ENCODE measurements around the gene GARRE1.

GARRE1 gene

DNA sequence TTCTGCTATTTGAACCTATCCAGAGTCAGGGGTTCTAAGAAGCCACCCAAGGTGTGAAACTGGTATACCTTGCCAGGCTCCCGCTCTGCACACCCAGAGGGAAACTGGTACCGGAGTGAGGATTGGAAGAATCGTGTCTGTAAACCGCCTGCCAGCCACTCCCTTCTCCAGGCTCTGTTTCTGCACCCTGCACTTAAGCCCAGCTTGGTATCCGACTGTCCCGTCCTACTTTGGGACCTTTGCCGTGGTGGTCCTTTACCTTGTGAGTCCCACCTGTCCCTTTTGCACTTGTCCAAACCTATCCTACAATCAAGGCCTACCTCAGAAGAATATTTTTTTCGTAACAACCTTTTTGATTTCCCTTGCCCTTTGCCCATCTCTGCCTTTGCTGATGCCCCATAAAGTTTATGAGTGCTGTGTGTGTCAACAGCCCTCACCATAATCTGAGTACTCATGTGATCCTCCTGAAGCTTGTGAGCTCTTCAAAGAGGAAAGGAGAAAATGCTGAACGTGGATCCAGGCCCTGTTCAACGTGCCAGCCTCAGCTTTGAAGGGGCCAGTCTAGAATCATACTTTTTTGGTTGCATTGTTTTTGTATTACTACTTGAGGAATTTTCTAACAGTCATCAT is 44.7 kb downstream of the GARRE1 start:
- no peak for DNase-seq (ENCODE audit: low spot score)

DNA sequence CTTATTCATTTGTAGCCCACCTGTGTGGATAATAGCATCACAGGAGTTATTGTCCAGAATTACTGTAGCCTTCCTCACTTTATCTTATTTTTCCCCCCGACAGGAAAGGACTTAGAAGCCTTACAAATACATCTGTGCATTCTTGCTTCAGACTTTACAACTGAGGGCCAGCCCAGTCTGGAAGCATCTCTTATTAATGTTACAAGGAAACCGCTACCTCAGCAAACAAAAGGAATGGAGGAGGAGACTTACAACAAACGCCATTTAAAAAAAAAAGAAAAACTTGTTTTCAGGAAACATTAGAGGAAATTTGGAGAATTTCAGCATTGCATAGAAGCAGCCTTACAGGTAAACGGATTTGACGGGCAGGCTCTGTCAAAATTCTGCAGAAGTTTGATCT is 45.2 kb downstream of the GARRE1 start:
- no peak for DNase-seq (ENCODE audit: low spot score)

DNA sequence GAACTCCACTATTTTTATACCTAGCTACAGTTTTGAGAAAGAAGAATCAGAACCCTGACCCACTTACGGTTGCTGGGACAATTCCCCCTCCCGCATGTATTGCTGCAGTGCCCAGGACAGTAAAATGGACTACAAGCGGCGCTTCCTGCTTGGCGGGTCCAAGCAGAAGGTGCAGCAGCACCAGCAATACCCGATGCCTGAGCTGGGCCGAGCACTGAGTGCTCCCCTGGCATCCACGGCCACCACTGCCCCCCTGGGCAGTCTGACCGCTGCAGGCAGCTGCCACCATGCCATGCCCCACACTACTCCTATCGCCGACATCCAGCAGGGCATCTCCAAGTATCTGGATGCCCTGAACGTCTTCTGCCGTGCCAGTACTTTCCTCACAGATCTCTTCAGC is 46.0 kb downstream of the GARRE1 start:
- no peak for DNase-seq (ENCODE audit: low spot score)

DNA sequence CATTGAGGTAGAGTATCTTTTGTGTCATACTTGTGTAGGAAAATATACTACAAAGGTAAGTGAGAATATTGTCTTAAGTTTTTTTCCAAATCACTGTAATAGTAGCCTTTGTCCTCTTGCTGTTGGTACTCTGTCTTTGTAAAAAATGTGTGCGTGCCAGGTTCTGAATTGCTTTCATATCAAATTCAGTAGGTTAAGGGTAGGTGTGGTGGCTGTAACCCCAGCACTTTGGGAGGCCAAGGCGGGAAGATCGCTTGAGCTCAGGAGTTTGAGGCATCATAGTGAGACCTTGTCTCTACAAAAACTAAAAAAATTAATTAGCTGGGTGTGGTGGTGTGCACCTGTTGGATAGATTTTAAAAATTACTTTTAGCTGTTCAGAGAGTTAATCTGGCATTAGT is 46.6 kb downstream of the GARRE1 start:
- no peak for DNase-seq (ENCODE audit: low spot score)
